PC-3 (cell line): ENCODE results near the gene VWA1. TPM values are rescaled to one million over a fixed set of nuclear protein-coding genes. Genes with fewer than 3 reads are reported as not detected.

ENCODE experiments used
- ATAC-seq: fragments of 200-7000 bp; cut with Tn5 transposase; 2 replicates; pipeline ENCODE4 v1.9.1; 2020; ENCODE audit warnings: mild to moderate bottlenecking, moderate library complexity
- BruUV-seq: library from RNA; stranded (reverse); fragments of 400-500 nt; replicated peaks from 2 replicates; lab custom pipeline; 2021; lab: Mats Ljungman, UMichigan
- CTCF ChIA-PET: fragments of 300-600 bp; sonication (Branson Sonifier 250); formaldehyde crosslinking; loops from one replicate; lab custom pipeline; 2022; ENCODE audit warnings: antibody characterized with exemption; lab: Charles Lee
- POLR2A ChIA-PET: fragments of 300-600 bp; sonication (Branson Sonifier 250); formaldehyde crosslinking; loops from one replicate; lab custom pipeline; 2022; ENCODE audit warnings: antibody characterized with exemption; ENCODE audit not compliant: unreplicated experiment; lab: Charles Lee
- DNase-seq: peaks from one replicate; pipeline ENCODE4 v3.0.0-alpha.2; 2015
- H2AFZ ChIP-seq: fragments of 300-600 bp; sonication (generic); 2 replicates; pipeline ENCODE4 v1.6.0; 2016; ENCODE audit warnings: antibody characterized with exemption, low read length
- H3F3A ChIP-seq: fragments of 300-600 bp; sonication (generic); one replicate; pipeline ENCODE4 v1.6.0; 2017; ENCODE audit warnings: antibody characterized with exemption, low read length, control low read depth, mild to moderate bottlenecking; ENCODE audit not compliant: unreplicated experiment
- H3K27ac ChIP-seq: fragments of 300-600 bp; sonication (generic); 2 replicates; pipeline ENCODE4 v1.5.1; 2016; ENCODE audit warnings: mild to moderate bottlenecking, low read length
- H3K27me3 ChIP-seq: fragments of 300-600 bp; sonication (generic); 2 replicates; pipeline ENCODE4 v1.6.1; 2016; ENCODE audit warnings: low read length, mixed read lengths
- H3K36me3 ChIP-seq: fragments of 300-600 bp; sonication (generic); 2 replicates; pipeline ENCODE4 v1.6.1; 2016; ENCODE audit warnings: low read depth, mixed run types, low read length, mixed read lengths
- H3K4me1 ChIP-seq: fragments of 300-600 bp; sonication (generic); 2 replicates; pipeline ENCODE4 v1.5.1; 2016; ENCODE audit warnings: low read length; ENCODE audit not compliant: insufficient read depth
- H3K4me2 ChIP-seq: fragments of 300-600 bp; sonication (generic); 2 replicates; pipeline ENCODE4 v1.6.0; 2016; ENCODE audit warnings: low read length
- H3K4me3 ChIP-seq: fragments of 300-600 bp; sonication (generic); 2 replicates; pipeline ENCODE4 v1.5.1; 2016; ENCODE audit warnings: mild to moderate bottlenecking, low read length, mixed read lengths
- H3K79me2 ChIP-seq: fragments of 300-600 bp; sonication (generic); 2 replicates; pipeline ENCODE4 v1.6.1; 2017; ENCODE audit warnings: low read length, mixed read lengths
- H3K9ac ChIP-seq: fragments of 300-600 bp; sonication (generic); 2 replicates; pipeline ENCODE4 v1.6.0; 2016; ENCODE audit warnings: mild to moderate bottlenecking, low read length
- H3K9me2 ChIP-seq: fragments of 300-600 bp; sonication (generic); replicated peaks from 2 replicates; pipeline ENCODE4 v1.6.1; 2016; ENCODE audit warnings: mixed run types, low read length, mixed read lengths
- H3K9me3 ChIP-seq: fragments of 300-600 bp; sonication (generic); 2 replicates; pipeline ENCODE4 v1.6.1; 2016; ENCODE audit warnings: low read length, mixed read lengths
- H4K20me1 ChIP-seq: fragments of 300-600 bp; sonication (generic); 2 replicates; pipeline ENCODE4 v1.6.1; 2016; ENCODE audit warnings: low read length, mixed read lengths
- CTCF ChIP-seq: fragments of 300-600 bp; sonication (generic); conservative IDR thresholded peaks from 2 replicates; pipeline ENCODE4 v1.5.1; 2017; ENCODE audit warnings: antibody characterized with exemption, low read depth, mild to moderate bottlenecking, low read length
- EZH2 ChIP-seq: fragments of 300-600 bp; sonication (generic); IDR thresholded peaks from one replicate; pipeline ENCODE4 v1.6.1; 2017; ENCODE audit warnings: antibody characterized with exemption, mild to moderate bottlenecking, low read length; ENCODE audit not compliant: unreplicated experiment
- EZH2phosphoT487 ChIP-seq: fragments of 300-600 bp; sonication (generic); IDR thresholded peaks from 2 replicates; pipeline ENCODE4 v1.6.1; 2018; ENCODE audit warnings: mild to moderate bottlenecking, antibody characterized with exemption, low read length, borderline replicate concordance
- intact Hi-C: fragments of 100-400 bp; cut with micrococcal nuclease; formaldehyde crosslinking; loops from 2 replicates; pipeline ENCODE4 v1.9.0; 2023
- total RNA-seq: library from RNA; depleted of rRNA; stranded (reverse); fragments of >200 nt; gene quantifications from 2 replicates; pipeline ENCODE4 v1.2.3, GENCODE V29; 2014

The VWA1 gene
- total RNA-seq, 1 experiment from 2014 or later = 59.1 TPM

- DNase-seq = no peak
- Histone ChIP-seq H3K27ac (peak overlapping the region; percentile 58), H3F3A (no peaks in the 10 kb centered on the region), H3K9me2 (no peaks in the 10 kb centered on the region), H3K9ac (peak overlapping the region; percentile 98), H3K4me1 (peaks cover 29% of the 10 kb centered on the region), H3K79me2 (peaks cover 78% of the 10 kb centered on the region), H3K36me3 (peaks cover 45% of the 10 kb centered on the region), H3K4me2 (peak overlapping the region; percentile 89), H3K4me3 (peak overlapping the region; percentile 94), H3K27me3 (no peaks in the 10 kb centered on the region), H4K20me1 (0 out of 2 replicates have a peak, but pooled peaks cover 6% of the 10 kb centered on the region), H2AFZ (peak overlapping the region; percentile 52), H3K9me3 (no peaks in the 10 kb centered on the region)
- TF ChIP-seq EZH2phosphoT487 (no peak), EZH2 (no peak), CTCF (no peak)
- peak; percentile 0; the same call in 1 of the 2 replicates for ATAC-seq
- ChIA-PET POLR2A (interaction anchor here (0.6 to 0.7 kb wide), 3 partner anchors 23 to 140 kb away, joined by 3 to 4 read pairs (median 3); partner anchors contain the start of gene AURKAIP1), CTCF (interaction anchor here (0.5 to 1.0 kb wide), 4 partner anchors 23 to 107 kb away, joined by 3 to 9 read pairs (median 4); no protein-coding TSS in a partner anchor)
- intact Hi-C loops = loop anchor here (2.0 kb wide), 2 partner anchors 22 to 106 kb away; no protein-coding TSS in a partner anchor
- BruUV-seq = no TSS peak
These were observed 36.8 kb upstream of the VWA1 start for GRCh38 chr1:1398677-1399186.

GRCh38 chr1:1399187-1399871 is 36.2 kb upstream of the VWA1 start, which contains the start of gene CCNL2:
CCNL2 (minus strand) TSS chr1:1399335; CDS start chr1:1399306, 29 bp downstream.
- 0 out of 2 replicates have a peak, but pooled peaks cover 6% of the 10 kb centered on the region for H4K20me1 ChIP-seq

More at GRCh38 chr1:1399187-1399871, 36.2 kb upstream of the VWA1 start, which contains the start of gene CCNL2:
- peak within 1 kb of the TSS; percentile 65 for H2AFZ ChIP-seq
- peak within 1 kb of the TSS; percentile 58 for H3K27ac ChIP-seq
- POLR2A ChIA-PET = interaction anchor here (0.6 to 0.7 kb wide), 3 partner anchors 24 to 140 kb away, joined by 3 to 4 read pairs (median 3); partner anchors contain the start of gene AURKAIP1
- H3K9ac ChIP-seq = peak within 1 kb of the TSS; percentile 98
- TF ChIP-seq EZH2phosphoT487 (no peak), CTCF (peak; percentile 54; the same call in 1 of the 2 replicates), EZH2 (no peak)
- CTCF ChIA-PET = interaction anchor here (0.5 to 1.0 kb wide), 4 partner anchors 23 to 106 kb away, joined by 3 to 9 read pairs (median 4); no protein-coding TSS in a partner anchor
- H3K4me1 ChIP-seq = peaks cover 29% of the 10 kb centered on the region
- peaks cover 76% of the 10 kb centered on the region for H3K79me2 ChIP-seq
- ATAC-seq (peak; percentile 86), DNase-seq (peak; percentile 100)
- H3K9me2 ChIP-seq = no peaks in the 10 kb centered on the region
- peaks cover 43% of the 10 kb centered on the region for H3K36me3 ChIP-seq
- no peaks in the 10 kb centered on the region for H3F3A ChIP-seq
- H3K9me3 ChIP-seq = no peaks in the 10 kb centered on the region
- H3K27me3 ChIP-seq = no peaks in the 10 kb centered on the region
- peak within 1 kb of the TSS; percentile 94 for H3K4me3 ChIP-seq
- H3K4me2 ChIP-seq = peak within 1 kb of the TSS; percentile 92
- intact Hi-C loops = loop anchor here (2.0 kb wide), 2 partner anchors 23 to 105 kb away; no protein-coding TSS in a partner anchor
- BruUV-seq = no TSS peak
